DND-41 (cell line): ENCODE data around the gene AFG3L2.

Experiments used
- EZH2 ChIP-seq: IDR thresholded peaks from 3 replicates; pipeline ENCODE4 v1.6.1; 2012; ENCODE audit warnings: borderline replicate concordance, low read depth, mild to moderate bottlenecking, moderate library complexity, low read length, inconsistent platforms; ENCODE audit not compliant: severe bottlenecking
- TF ChIP-seq, protein P1 (sequence below): IDR thresholded peaks from 2 replicates; pipeline ENCODE4 v1.5.1; 2012; ENCODE audit warnings: borderline replicate concordance, low read length, moderate library complexity, mild to moderate bottlenecking; ENCODE audit not compliant: poor library complexity, severe bottlenecking; ENCODE audit errors: extremely low read depth

DNA sequence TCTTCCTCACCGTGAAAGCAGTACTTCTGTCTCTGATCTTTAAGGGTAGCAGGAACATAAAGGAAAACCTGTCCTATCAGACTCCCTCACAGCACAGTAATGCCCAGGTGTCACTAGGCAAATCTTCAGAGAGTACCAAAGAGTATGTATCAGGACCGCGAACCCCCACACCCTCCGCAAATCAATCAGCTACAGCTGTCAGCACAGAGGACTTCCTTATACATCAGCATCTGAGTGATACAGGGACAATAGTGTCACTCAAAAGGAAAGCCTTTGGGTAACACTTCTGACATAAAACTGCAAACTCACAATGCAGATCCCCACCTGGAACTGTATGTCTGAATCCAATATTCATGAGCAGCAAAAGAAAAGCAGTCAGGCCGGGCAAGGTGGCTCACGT is 2.6 kb downstream of the AFG3L2 start:
- TF ChIP-seq, protein P1, sequence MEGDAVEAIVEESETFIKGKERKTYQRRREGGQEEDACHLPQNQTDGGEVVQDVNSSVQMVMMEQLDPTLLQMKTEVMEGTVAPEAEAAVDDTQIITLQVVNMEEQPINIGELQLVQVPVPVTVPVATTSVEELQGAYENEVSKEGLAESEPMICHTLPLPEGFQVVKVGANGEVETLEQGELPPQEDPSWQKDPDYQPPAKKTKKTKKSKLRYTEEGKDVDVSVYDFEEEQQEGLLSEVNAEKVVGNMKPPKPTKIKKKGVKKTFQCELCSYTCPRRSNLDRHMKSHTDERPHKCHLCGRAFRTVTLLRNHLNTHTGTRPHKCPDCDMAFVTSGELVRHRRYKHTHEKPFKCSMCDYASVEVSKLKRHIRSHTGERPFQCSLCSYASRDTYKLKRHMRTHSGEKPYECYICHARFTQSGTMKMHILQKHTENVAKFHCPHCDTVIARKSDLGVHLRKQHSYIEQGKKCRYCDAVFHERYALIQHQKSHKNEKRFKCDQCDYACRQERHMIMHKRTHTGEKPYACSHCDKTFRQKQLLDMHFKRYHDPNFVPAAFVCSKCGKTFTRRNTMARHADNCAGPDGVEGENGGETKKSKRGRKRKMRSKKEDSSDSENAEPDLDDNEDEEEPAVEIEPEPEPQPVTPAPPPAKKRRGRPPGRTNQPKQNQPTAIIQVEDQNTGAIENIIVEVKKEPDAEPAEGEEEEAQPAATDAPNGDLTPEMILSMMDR = no peak
- TF ChIP-seq EZH2 = no peak
